Measurements from ENCODE around the gene PEF1. TPM values are rescaled to one million over a fixed set of nuclear protein-coding genes. Genes with fewer than 3 reads are reported as not detected.

The PEF1 gene, protein sequence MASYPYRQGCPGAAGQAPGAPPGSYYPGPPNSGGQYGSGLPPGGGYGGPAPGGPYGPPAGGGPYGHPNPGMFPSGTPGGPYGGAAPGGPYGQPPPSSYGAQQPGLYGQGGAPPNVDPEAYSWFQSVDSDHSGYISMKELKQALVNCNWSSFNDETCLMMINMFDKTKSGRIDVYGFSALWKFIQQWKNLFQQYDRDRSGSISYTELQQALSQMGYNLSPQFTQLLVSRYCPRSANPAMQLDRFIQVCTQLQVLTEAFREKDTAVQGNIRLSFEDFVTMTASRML
- 24.3 TPM for total RNA-seq

DNA sequence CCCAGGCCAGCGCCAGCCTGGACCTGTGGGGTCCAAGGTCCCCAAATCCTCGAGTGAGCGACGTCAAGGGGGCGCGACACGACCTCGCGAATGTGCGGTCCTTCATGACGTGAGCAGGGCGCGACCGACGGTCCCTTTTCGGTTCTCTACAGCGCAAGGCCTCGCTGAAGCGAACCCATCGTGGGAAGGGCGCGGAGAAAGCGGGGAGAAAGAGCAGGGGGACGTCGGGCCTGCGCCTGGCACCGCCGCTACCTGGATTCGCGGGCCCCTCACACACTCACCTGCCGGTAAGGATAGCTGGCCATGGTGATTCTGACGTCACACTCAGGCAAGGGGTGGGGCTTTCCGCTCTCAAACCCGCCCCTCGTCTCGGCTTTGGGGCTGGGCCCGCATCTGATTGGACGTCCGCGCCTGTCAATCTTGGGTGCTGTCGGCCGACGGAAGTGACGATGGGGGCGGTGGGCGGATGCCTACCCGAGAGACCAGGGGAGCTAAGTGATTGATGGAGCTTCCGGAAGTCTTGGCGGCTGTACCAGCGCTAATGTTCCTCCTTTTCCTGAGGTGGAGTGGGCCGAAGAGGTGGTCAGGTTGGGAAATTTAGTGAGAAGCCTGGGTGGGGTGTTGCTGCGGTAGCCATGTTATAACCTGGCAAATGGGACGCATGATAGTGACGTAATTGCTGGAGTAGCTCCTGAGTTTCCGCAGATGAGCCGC lies at the start of gene PEF1:
PEF1 (minus strand) TSS at position 317 of the 714 bp plus-strand sequence; CDS start at position 305, 12 bp downstream.
- DNase-seq (ENCODE audit: low spot score) (peak; percentile 99), ATAC-seq (peak; percentile 97)

DNA sequence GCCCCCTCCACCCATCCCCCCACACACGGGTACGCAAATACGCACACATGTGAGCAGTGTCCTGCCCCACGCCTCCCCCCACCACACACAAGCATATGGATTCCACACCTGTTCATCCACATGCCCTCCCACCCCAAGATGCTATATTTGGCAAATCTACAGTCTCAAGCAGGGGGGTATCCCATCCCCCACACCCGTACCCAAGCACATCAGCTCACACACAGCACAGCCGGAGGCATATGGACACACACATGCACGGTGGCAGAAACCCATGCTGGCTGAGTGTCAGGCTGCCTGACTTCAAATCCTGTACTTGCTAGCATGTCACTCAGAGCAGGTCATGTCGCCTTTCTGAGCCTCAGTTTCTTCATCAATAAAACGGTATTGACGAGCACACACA lies 48.6 kb upstream of the PEF1 start:
- ATAC-seq: no peak
- no peak for DNase-seq (ENCODE audit: low spot score)

DNA sequence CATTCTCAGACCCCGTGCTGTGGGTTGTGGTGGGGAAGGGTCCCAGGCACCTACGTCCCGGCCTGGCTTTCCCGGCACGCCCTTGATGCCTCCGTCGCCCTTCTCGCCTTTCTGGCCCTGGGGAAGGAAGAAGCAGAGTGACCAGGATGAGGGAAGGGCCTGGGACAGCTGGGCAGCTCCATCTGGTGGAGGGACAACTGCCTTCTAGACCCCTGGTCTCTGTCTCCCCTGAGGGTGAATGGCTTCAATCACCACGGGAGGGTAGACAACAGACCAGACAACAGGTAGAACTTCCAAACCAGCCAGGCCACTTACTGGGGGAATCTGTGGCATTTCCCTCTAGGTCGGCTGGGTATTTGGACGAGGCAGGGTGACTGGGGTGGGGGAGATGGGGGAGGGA lies 47.3 kb upstream of the PEF1 start:
- ATAC-seq (no peak), DNase-seq (ENCODE audit: low spot score) (no peak)

DNA sequence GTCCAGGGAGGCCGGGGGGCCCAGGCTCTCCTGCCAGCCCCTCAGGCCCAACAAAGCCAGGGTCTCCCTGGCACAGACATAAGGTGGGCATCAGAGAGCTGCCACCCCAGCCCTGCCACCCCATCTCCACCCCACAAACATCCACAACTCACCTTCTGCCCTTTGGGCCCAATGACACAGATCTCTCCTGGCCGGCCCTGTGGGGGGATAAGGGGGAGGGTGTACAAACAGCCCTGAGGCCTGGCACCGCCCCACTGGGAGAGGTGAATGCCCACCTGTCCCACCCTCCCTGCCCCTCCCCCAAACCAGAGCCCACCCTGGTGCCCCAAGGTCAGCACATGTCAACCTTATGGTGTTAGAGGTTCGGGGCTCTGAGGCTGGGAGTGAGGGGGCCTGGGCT lies 46.8 kb upstream of the PEF1 start:
- ATAC-seq (no peak), DNase-seq (ENCODE audit: low spot score) (no peak)

DNA sequence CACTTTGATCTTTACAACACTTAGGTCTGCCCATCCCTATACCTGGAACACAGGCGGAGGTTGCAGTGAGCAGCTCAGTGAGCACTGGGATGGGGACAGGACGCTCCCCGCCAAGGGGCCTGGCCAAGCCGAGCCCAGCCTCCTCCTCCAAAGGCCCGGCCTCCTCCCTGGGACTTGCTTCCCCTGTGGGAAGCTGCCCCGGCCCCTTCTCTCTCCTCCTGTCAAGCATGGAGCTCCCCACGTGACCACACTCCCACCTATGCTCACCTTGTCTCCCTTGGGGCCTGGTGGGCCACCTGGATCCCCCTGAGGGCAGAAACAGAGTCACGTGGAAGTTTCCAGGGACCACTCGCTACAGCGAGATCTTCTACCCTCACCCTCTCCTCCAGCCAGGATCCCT lies 46.2 kb upstream of the PEF1 start:
- DNase-seq (ENCODE audit: low spot score) (no peak), ATAC-seq (no peak)

DNA sequence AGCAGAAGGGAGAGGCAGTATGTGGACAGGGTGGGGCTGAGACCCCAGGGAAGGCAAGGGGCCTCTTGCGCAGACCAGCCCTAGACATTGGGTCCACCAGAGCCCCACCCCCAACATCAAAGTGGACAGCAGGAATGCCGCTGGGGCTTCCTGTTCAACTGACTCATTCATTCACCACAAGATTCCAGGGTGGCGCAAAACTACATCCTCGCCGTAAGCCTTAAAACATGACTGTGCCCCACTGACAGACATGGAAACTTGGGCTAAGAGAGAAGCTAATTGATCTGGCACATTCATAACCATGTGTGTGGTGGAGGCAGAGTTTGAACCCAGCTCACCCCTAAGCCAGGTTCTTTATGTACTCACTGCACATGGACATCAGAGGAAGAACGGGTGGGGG lies 45.2 kb upstream of the PEF1 start:
- DNase-seq (ENCODE audit: low spot score) (no peak), ATAC-seq (no peak)

DNA sequence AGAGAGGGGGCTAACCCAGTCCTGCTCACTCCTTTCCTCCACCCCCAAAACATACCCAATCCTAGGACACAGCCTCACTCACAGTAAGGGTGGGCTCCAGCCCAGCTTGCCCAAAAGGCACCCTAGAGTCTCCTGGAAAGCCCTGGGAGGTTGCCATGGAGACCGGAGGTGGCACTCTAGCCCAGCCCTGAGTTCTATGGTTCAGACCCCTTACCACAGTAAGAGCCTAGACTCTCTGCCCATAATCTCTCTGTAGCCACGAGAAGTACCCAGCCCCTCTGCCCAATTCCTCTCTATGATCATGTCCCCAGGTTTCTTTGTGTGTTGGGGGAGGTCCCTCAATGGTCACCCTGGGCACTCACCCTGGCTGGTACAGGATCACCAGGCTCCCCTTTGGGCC lies 44.7 kb upstream of the PEF1 start:
- DNase-seq (ENCODE audit: low spot score) (no peak), ATAC-seq (no peak)

DNA sequence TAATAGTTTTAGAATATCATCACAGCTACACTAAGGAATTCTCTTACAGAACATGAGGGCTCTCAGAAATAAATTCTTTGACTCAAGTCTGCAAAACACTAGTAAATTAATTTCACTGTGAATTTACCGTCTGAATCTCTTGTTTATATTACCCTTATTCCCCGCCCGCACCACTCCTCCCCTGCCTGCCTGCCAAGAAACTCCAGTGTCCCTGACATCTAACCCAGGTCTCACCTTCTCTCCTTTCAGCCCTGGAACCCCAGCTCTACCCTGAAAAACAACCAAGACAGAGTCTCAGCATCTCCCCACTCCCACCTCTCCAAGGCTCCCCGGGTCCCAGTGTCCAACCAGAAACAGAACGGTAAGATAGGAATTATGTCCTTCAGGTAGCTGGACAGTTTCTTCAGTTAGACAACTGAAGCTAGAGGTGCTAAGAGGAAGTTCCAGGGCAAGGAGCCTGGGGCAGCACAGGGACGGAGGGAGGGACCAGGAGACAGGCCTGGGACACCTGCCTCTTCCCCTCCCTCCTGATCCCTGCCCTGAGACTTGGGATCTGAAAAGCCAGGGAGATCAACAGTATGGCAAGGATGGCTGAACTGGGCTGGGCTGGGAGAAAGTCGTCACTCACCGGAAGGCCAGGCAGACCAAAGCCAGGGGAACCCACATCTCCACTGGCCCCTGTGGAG lies 43.7 kb upstream of the PEF1 start:
- DNase-seq (ENCODE audit: low spot score): no peak
- no peak for ATAC-seq

DNA sequence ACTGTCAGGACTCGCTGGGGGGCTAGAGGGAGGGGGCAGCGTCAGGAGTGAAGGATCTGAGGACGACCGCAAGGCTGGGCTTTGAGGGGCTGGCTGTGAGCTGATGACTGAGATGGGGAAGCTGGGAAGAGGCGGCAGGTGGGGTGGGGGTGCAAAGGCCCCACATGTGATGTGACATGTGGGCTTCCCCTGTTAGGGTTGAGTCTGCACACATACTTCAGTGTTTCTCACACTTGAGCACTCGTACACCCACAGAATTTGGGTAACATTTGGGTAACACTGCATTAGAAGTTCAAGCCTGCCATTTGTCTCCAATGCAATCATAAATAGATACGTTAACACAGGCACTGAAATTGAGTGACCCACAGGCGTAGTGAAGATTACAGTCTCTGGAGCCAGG lies 42.9 kb upstream of the PEF1 start:
- DNase-seq (ENCODE audit: low spot score) (no peak), ATAC-seq (no peak)

DNA sequence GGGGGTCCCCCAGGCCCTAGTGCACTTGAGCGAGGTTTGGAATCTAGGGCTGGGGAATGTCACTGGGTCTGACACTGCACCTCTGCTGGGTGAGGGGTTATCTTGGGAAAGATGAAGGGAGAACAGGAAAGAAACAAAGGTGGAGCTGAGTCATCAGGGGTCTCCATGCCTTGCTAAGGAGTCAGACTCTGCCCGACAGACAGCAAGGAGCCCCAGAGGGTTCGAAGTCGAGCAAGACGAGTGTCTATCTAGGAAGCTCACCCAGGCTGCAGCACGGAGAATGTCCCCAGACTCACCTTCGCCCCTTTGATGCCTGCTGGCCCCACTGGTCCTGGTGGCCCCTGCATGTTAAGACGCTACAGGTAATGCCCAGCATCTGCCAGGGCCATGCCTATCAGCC lies 41.1 kb upstream of the PEF1 start:
- no peak for ATAC-seq
- DNase-seq (ENCODE audit: low spot score): no peak

DNA sequence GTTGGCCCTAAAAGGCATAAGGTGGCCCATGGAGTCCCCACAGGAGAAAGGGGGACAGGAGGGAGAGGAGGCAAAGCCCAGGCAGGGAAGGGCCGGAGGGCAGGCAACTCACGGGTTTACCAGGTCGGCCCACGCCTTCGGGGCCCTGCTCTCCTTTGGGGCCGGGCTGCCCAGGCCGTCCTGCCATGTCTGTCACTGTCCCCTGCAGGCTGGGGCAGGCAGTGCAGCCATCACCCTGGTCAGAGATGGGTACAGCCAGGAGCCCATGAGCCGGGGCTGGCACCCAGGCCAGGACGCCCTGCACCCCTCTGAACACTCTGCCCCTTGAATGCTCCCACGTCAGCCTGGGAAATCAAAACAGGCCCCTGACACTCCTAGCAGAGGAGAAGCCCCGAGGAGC lies 39.3 kb upstream of the PEF1 start:
- ATAC-seq: peak; percentile 62
- DNase-seq (ENCODE audit: low spot score): no peak

DNA sequence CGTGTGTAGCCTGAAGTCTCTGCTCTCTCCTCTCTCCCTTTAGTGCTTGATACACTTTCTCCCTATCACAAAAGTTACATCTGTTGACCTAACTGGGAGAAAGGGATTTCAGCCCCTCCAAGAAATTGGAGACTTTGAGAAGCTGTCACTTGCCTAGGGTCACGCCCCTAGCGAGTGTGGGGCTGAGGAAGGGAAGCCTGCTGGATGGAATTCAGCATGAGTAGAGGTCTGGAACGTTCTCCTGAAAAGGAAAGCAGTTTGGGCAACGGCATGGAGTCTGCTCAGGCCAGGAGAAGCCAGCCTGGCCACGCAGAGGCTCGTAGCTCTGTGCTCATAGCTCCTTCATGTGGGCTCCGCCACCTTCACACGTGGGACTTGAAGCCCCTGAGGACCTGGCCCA lies 36.7 kb upstream of the PEF1 start:
- ATAC-seq (no peak), DNase-seq (ENCODE audit: low spot score) (no peak)

DNA sequence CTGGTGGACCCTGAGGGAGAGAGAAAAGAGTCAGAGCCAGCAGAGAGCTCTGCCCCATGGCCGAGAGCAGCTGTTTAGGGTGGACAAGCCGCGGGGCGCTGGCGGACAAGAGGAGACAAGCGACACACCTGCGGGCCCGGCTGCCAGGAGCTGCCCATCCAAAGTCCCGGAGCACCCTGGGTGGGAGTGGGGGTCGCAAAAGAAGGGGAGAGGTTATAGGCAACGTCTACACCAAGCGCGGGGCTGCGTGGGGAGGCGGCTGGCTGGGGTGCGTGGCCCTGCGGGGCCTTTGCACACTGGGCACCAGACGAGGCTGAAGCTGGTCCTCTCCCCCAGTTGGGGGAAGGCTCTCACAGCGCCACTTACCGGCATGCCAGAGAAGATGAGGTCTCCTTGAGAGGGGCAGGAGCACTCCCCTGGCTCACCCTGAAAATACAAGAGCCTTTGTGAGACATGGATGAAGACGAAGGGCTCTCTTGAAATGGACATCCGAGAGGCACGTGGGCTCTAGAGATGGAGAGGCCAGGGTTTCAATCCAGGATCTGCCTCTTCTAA lies 35.1 kb upstream of the PEF1 start:
- ATAC-seq: no peak

DNA sequence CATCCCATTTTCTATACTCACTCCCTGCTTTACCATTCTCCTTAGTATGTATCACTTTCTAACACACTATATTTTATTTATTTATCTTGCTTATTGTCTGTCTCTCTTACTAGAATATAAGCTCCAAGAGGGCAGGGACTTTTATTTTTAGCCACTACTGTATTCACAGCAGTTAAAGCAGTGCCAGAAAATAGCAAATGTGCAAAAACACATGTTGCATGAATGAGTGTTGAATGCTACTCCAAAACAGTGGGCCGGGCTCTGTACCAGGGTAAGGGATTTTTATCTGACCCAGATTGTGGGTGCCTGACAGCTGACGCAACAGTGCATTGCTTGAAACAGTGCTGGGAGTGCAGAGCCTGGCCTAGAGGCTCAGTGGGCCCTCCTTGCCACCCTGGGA lies 34.4 kb upstream of the PEF1 start:
- ATAC-seq: no peak
- DNase-seq (ENCODE audit: low spot score): no peak

More for the DNA sequence above, 35.1 kb upstream of the PEF1 start:
- no peak for DNase-seq (ENCODE audit: low spot score)

DNA sequence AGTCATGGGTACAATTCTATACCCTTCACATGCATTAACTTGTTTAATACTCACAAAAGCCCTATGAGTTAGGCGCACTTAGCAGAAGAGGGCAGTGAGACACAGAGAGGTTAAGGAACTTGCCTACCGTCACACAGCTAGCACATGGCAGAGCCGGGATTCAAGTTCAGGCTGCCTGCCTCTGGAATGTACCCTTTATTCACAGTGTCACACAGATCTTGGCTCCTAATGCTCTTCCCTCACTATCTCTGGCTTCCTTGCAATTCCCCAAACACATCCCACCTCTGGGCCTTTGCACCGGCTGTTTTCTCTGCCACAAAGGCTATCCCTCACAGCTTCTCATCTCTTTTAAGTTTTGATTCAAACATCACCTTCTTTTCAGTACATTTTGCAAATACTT lies 34.0 kb upstream of the PEF1 start:
- ATAC-seq (no peak), DNase-seq (ENCODE audit: low spot score) (no peak)

DNA sequence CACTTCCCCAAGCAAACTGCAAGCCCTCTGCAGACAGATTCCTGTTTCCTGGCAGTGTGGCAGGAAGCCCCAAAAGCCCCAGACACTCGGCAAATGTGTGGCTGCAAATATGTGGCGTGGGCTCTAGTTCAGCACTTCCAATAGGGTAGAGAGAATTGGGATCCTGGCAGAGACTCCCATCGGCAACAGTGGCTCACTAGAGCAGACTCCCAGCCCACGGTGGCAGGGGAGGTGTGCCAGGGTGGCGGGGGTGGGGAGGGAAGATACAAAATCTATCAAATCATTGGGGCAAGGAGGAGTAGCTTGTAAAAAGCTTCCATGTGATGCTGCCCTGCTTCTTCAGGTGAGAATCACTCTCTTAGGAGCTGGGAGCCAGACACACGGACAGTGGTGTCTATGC lies 33.3 kb upstream of the PEF1 start:
- ATAC-seq: no peak
- DNase-seq (ENCODE audit: low spot score): no peak

DNA sequence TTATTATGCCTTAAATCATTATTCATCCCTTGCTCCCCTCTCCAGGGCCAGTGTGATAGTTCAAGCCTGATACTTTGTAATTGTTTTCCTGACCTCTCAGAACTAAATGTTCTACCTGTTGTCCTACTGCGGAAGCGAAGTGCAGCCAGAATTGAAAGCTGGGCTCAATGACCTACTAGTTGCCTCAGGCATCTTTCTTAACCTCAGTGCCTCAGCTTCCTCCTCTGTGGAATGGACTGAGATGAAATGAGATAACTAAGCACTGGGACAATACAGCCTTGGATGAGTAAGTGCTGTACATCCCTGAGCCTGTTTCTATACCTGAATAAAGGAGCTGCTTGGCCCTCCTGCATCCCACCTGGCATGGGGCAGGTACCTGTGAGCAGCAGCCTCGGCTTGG lies 32.7 kb upstream of the PEF1 start:
- DNase-seq (ENCODE audit: low spot score): no peak
- ATAC-seq: no peak

DNA sequence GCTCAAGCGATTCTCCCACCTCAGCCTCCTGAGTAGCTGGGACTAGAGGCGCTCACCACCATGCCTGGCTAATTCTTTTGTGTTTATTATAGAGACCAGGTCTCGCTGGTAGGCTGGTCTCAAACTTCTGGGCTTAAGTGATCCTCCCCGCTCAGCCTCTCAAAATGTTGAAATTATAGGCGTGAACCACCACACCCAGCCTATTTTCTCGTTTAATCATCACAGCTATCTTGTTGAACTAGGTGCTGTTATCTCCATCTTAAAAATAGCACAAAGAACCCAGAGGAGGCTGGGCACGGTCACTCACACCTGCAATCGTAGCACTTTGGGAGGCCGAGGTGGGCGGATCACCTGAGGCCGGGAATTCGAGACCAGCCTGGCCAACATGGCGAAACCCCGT lies 31.1 kb upstream of the PEF1 start:
- no peak for ATAC-seq
- no peak for DNase-seq (ENCODE audit: low spot score)

DNA sequence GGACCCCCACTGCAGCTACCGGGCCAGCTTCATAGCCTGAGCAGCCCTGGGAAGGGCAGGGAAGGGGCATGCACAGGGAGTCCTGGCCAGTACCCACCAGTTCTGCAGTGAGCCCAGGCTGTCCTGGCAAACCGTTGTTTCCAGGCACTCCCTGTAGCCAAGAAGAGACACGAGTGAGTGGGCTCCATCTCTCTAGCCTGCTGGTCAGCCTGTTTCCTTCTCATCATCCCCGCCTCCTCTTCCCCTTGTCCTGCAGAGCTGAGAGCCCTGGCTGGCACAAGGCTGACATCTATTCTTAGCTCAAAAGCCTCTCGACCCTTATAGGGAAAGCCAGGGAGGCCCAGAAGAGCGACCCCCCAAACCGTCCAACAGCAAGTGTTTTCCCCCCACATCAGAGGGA lies 30.5 kb upstream of the PEF1 start:
- DNase-seq (ENCODE audit: low spot score): no peak
- ATAC-seq: no peak

DNA sequence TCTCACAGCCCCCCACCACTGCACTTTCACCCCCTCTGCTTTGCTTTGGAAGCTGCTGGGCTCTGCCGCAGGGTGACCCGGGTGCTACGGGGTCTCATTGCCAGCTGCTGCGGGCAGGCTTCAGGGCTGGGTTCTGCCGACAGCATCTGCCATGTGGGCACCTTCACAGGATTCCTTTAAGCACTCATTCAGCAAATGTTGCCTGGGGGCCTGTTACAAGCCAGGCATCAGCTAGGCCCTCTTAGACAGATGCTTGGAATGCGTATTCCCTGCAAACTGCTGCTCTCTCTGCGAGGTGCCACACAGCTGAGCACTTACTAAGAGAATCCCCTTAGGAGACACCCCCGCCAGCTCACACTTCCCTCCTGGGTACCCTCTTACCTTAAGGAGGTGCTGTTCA lies 29.9 kb upstream of the PEF1 start:
- ATAC-seq (no peak), DNase-seq (ENCODE audit: low spot score) (no peak)

DNA sequence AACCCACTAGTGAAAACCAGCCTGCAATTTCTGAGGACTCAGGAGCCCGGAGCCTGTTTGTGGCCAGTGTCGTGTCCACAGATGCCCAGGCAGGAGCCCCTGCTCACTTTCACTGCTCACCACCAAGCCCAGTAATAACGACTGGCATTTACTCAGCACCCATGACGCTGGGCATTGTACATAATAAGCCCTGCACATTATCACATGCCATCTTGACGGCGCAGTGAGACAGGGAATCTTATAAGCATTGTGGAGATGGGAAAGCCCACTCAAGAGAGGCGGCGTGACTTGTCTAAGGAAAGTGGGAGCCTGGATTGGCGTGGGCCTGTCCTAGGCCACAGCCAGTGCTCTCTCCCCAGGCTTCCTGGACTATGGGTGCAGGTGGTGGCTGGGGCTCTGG lies 28.8 kb upstream of the PEF1 start:
- no peak for ATAC-seq
- DNase-seq (ENCODE audit: low spot score): no peak

DNA sequence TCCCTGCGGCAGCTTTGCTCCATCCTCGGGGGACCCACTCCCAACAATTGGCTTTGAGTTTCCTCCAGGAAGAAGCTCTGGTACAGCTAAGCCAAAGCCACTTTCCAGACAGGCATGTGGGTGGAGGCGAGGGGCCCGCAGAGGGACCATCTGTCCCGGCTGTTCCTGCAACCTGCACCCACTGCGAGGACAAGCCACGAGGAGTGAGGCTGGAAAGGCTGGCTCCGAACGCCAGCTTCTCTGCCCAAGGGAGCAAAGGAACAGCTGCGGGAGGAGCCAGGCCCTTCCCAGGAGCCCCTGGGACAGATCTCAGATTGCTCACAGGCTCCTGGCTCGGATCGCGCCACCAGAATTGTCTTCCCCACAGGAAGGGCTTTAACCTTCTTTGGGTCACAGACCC lies 28.3 kb upstream of the PEF1 start:
- no peak for DNase-seq (ENCODE audit: low spot score)
- ATAC-seq: no peak
